Esophagus squamous epithelium (tissue), 5 donors: ENCODE measurements around the gene SLC12A4. TPM values are rescaled to one million over a fixed set of nuclear protein-coding genes. Genes with fewer than 3 reads are reported as not detected.

Experiments
- DNase-seq: peaks from one replicate; lab custom pipeline; 2025; lab: John Stamatoyannopoulos, UW
- H3K27ac ChIP-seq, 4 donors: fragments of 200-600 bp; sonication (generic); one replicate each; pipeline ENCODE4 v1.5.1; 2016 to 2019; ENCODE audit warnings: mild to moderate bottlenecking in 1 of 4
- H3K27me3 ChIP-seq, 4 donors: fragments of 200-600 bp; sonication (generic); 1 replicate in 3 of 4; 2 replicates in 1 of 4; pipeline versions ENCODE4 v1.5.1 to v1.6.0; 2017 to 2021; ENCODE audit warnings: antibody characterized with exemption in 1 of 4
- H3K36me3 ChIP-seq, 3 donors: fragments of 200-600 bp; sonication (generic); one replicate each; pipeline ENCODE4 v1.5.1; 2016 to 2019
- H3K4me1 ChIP-seq, 3 donors: fragments of 200-600 bp; sonication (generic); one replicate each; pipeline ENCODE4 v1.5.1; 2017 to 2019
- H3K4me3 ChIP-seq, 4 donors: fragments of 200-600 bp; sonication (generic); 1 replicate in 3 of 4; 2 replicates in 1 of 4; pipeline ENCODE4 v1.5.1; 2016 to 2019; ENCODE audit warnings: mild to moderate bottlenecking in 2 of 4, moderate library complexity in 1 of 4
- H3K9me3 ChIP-seq, 3 donors: fragments of 200-600 bp; sonication (generic); one replicate each; pipeline ENCODE4 v1.5.1; 2016 to 2019
- CTCF ChIP-seq, 6 experiments: fragments of 450-650 bp in 4 of 6; fragments of 200-600 bp in 2 of 6; sonication (generic) in 2 of 6; IDR thresholded peaks; one replicate each; pipeline ENCODE4 v1.5.1; 2016 to 2019; ENCODE audit warnings: antibody characterized with exemption in 6 of 6, mild to moderate bottlenecking in 4 of 6, moderate library complexity in 4 of 6
- POLR2A ChIP-seq, 4 donors: fragments of 450-650 bp; IDR thresholded peaks; one replicate each; pipeline ENCODE4 v1.6.1; 2017; ENCODE audit warnings: antibody characterized with exemption in 4 of 4, mild to moderate bottlenecking in 4 of 4, moderate library complexity in 3 of 4
- WGBS, 2 donors: methylation state at CpG; one replicate each; pipeline ENCODE4 v1.1.5; 2018; 5-methylcytosine and 5-hydroxymethylcytosine counted together
- intact Hi-C: fragments of 100-400 bp; cut with DNase I; formaldehyde crosslinking; loops from one replicate; pipeline ENCODE4 v1.15.0; 2022
- total RNA-seq, 4 donors: library from RNA; depleted of rRNA; stranded (reverse); fragments of >200 nt; gene quantifications; one replicate each; pipeline ENCODE4 v1.1.0, GENCODE V29; 2016
- donor health status: DM: yes; HTN: yes; CAD: no.

SLC12A4 gene
- total RNA-seq, 4 donors from 2014 or later, result 7.4 to 29.8 (median 18.2) TPM

- no peak for DNase-seq
- no peaks in the 10 kb centered on the region for H3K27me3 ChIP-seq
- peaks cover 9 to 37% (median 17%) of the 10 kb centered on the region in 3 donors for H3K4me1 ChIP-seq
- H3K27ac ChIP-seq, result no peak overlapping the region
- intact Hi-C loops, result no loop called here
- peaks cover 4 to 78% (median 15%) of the 10 kb centered on the region in 3 donors for H3K36me3 ChIP-seq
- H3K4me3 ChIP-seq, result no peak overlapping the region
- no peaks in the 10 kb centered on the region for H3K9me3 ChIP-seq
- WGBS, 2 donors, result 83 to 87% methylated on average over 6 to 8 of the region's 17 CpGs
- TF ChIP-seq CTCF (IDR thresholded peaks at IDR 0.05), result no peak
- no peak for TF ChIP-seq POLR2A (IDR thresholded peaks at IDR 0.05)
These were observed 37.7 kb downstream of the SLC12A4 start for GRCh38 chr16:67930678-67931211.

- Histone ChIP-seq H3K4me1 (peaks cover 6 to 35% (median 14%) of the 10 kb centered on the region in 3 donors), H3K4me3 (no peak overlapping the region), H3K27ac (no peak overlapping the region), H3K36me3 (peaks cover 4 to 78% (median 15%) of the 10 kb centered on the region in 3 donors), H3K27me3 (no peaks in the 10 kb centered on the region), H3K9me3 (no peaks in the 10 kb centered on the region)
- intact Hi-C loops, result no loop called here
- no peak for DNase-seq
- WGBS, 2 donors, result 89 to 91% methylated on average over 9 to 12 of the region's 14 CpGs
- no peak for TF ChIP-seq POLR2A (IDR thresholded peaks at IDR 0.05)
- no peak for TF ChIP-seq CTCF (IDR thresholded peaks at IDR 0.05)
These were observed 38.2 kb downstream of the SLC12A4 start for GRCh38 chr16:67930191-67930590.

DNA sequence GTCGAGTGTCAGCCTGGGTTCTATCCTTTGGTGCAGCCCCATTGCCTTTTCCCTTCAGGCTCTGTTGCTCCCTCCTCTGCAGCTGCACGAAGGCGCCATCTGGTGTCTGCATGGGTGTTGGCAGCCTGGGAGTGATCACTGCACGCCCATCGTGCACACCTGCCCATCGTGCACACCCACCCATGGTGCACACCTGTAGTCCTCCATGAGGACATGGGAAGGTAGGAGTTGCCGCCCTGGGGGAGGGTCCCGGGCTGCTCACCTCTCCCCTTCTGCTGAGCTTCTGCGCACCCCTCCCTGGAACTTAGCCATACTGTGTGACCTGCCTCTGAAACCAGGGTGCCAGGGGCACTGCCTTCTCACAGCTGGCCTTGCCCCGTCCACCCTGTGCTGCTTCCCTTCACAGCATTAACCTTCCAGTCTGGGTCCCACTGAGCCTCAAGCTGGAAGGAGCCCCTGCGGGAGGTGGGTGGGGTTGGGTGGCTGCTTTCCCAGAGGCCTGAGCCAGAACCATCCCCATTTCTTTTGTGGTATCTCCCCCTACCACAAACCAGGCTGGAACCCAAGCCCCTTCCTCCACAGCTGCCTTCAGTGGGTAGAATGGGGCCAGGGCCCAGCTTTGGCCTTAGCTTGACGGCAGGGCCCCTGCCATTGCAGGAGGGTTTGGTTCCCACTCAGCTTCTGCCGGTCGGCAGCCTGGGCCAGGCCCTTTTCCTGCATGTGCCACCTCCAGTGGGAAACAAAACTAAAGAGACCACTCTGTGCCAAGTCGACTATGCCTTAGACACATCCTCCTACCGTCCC, 39.7 kb downstream of the SLC12A4 start:
- no peak overlapping the region for H3K4me3 ChIP-seq
- DNase-seq, result no peak
- 16 to 39% methylated on average over 6 to 11 of the region's 16 CpGs for WGBS, 2 donors
- peaks cover 0 to 34% (median 5%) of the 10 kb centered on the region in 3 donors for H3K4me1 ChIP-seq
- TF ChIP-seq POLR2A (IDR thresholded peaks at IDR 0.05) (no peak), CTCF (IDR thresholded peaks at IDR 0.05) (peak; percentile 65 to 92 (median 83))
- H3K27ac ChIP-seq, result no peak overlapping the region
- intact Hi-C loops, result loop anchor here (5.0 kb wide), 1 partner anchor 111 kb away; no protein-coding TSS in a partner anchor
- H3K36me3 ChIP-seq, result peaks cover 4 to 77% (median 15%) of the 10 kb centered on the region in 3 donors
- H3K27me3 ChIP-seq, result no peaks in the 10 kb centered on the region
- no peaks in the 10 kb centered on the region for H3K9me3 ChIP-seq

GRCh38 chr16:67928147-67928546, 40.3 kb downstream of the SLC12A4 start:
- intact Hi-C loops, result loop anchor here (5.0 kb wide), 1 partner anchor 111 kb away; no protein-coding TSS in a partner anchor
- TF ChIP-seq POLR2A (IDR thresholded peaks at IDR 0.05) (no peak), CTCF (IDR thresholded peaks at IDR 0.05) (no peak)
- Histone ChIP-seq H3K27ac (no peak overlapping the region), H3K4me1 (peaks cover under 1 to 38% (median 5%) of the 10 kb centered on the region in 3 donors), H3K4me3 (no peak overlapping the region), H3K27me3 (no peaks in the 10 kb centered on the region), H3K36me3 (peaks cover 4 to 78% (median 15%) of the 10 kb centered on the region in 3 donors), H3K9me3 (no peaks in the 10 kb centered on the region)
- no peak for DNase-seq
- WGBS, 2 donors, result 54 to 78% methylated on average over 6 to 7 of the region's 7 CpGs
